NCI-H82 treated with DMSO at 0.1 percent for 48 hours (cell line): Measurements from ENCODE around the gene FBXW9.
A peak's percentile ranks its signal among the peaks of the same experiment; 100 is the strongest.
"Not testable (repeated sequence)": the region's sequence is repeated elsewhere in the genome, so short reads cannot be mapped to it uniquely, and the experiment has no call there.

Source experiments
- DNase-seq: peaks from one replicate; lab custom pipeline; 2025; ENCODE audit not compliant: unreplicated experiment; lab: John Stamatoyannopoulos, UW

Gene FBXW9

GRCh38 chr19:12696366-12697335, at the start of gene FBXW9:
Gene FBXW9 (minus strand): TSS chr19:12696631. CDS start chr19:12696581, 50 bp downstream.
- DNase-seq, result peak; percentile 85

- DNase-seq, result no peak
Observed at GRCh38 chr19:12745166-12745897, 48.9 kb upstream of the FBXW9 start.

- no peak for DNase-seq
Observed at GRCh38 chr19:12737835-12738351, 41.5 kb upstream of the FBXW9 start.

- peak; percentile 100 for DNase-seq
Observed at GRCh38 chr19:12736995-12737834, 40.8 kb upstream of the FBXW9 start, which contains the start of gene GET3. Gene GET3 (plus strand): TSS chr19:12737497. CDS start chr19:12737506, 9 bp downstream.

GRCh38 chr19:12733369-12734214, 37.2 kb upstream of the FBXW9 start:
- no peak for DNase-seq

- DNase-seq, result no peak
Observed at GRCh38 chr19:12731337-12731736, 34.9 kb upstream of the FBXW9 start.

- DNase-seq, result no peak
Observed at GRCh38 chr19:12730064-12730463, 33.6 kb upstream of the FBXW9 start.

- DNase-seq, result no peak
Observed at GRCh38 chr19:12727745-12728433, 31.5 kb upstream of the FBXW9 start.

GRCh38 chr19:12726988-12727316, 30.5 kb upstream of the FBXW9 start:
- no peak for DNase-seq

- DNase-seq, result not testable (repeated sequence)
Observed at GRCh38 chr19:12725612-12726011, 29.2 kb upstream of the FBXW9 start.

GRCh38 chr19:12723641-12724426, 27.4 kb upstream of the FBXW9 start, which contains the start of gene TNPO2:
Gene TNPO2 (minus strand): TSS chr19:12723932. CDS start chr19:12720977, 2,955 bp downstream.
- DNase-seq, result peak; percentile 88

GRCh38 chr19:12723381-12723640, 26.9 kb upstream of the FBXW9 start:
- DNase-seq, result no peak

GRCh38 chr19:12722566-12723380, 26.3 kb upstream of the FBXW9 start:
- peak; percentile 98 for DNase-seq

- no peak for DNase-seq
Observed at GRCh38 chr19:12721656-12722565, 25.5 kb upstream of the FBXW9 start.

GRCh38 chr19:12720851-12721655, 24.6 kb upstream of the FBXW9 start:
- no peak for DNase-seq

- no peak for DNase-seq
Observed at GRCh38 chr19:12720296-12720695, 23.9 kb upstream of the FBXW9 start.
